GM12864 (cell line): ENCODE results near the gene RASSF7.

Source experiments
- DNase-seq: peaks from one replicate; pipeline ENCODE4 v3.0.0-alpha.2; 2011; ENCODE audit warnings: low read depth
- H3K4me3 ChIP-seq: 2 replicates; pipeline ENCODE4 v1.5.1; 2011; ENCODE audit warnings: mild to moderate bottlenecking, low read depth, low read length, control low read depth
- CTCF ChIP-seq: IDR thresholded peaks from 2 replicates; pipeline ENCODE4 v1.5.1; 2011; ENCODE audit warnings: low read depth, mild to moderate bottlenecking, moderate library complexity, low read length, control low read depth, inconsistent platforms; ENCODE audit errors: missing control alignments

Gene RASSF7

GRCh38 chr11:550021-550745, 10.6 kb upstream of the RASSF7 start:
- no peak for TF ChIP-seq CTCF

GRCh38 chr11:550746-551085, 10.1 kb upstream of the RASSF7 start:
- no peak for TF ChIP-seq CTCF
- DNase-seq = no peak

More at GRCh38 chr11:550021-550745, 10.6 kb upstream of the RASSF7 start:
- no peak for DNase-seq
- no peak overlapping the region for H3K4me3 ChIP-seq

GRCh38 chr11:551131-551530, 9.6 kb upstream of the RASSF7 start:
- TF ChIP-seq CTCF = no peak
- no peak overlapping the region for H3K4me3 ChIP-seq
- no peak for DNase-seq

More at GRCh38 chr11:550746-551085, 10.1 kb upstream of the RASSF7 start:
- H3K4me3 ChIP-seq = no peak overlapping the region

GRCh38 chr11:551596-551995, 9.2 kb upstream of the RASSF7 start:
- no peak overlapping the region for H3K4me3 ChIP-seq
- TF ChIP-seq CTCF = no peak
- DNase-seq = no peak

- H3K4me3 ChIP-seq = no peak overlapping the region
- DNase-seq = no peak
- no peak for TF ChIP-seq CTCF
These were observed 7.4 kb upstream of the RASSF7 start for GRCh38 chr11:553083-553987.

- no peak overlapping the region for H3K4me3 ChIP-seq
- DNase-seq = no peak
- TF ChIP-seq CTCF = no peak
These were observed 6.8 kb upstream of the RASSF7 start for GRCh38 chr11:553988-554340.
